Measurements from ENCODE around the gene SCAF4. TPM values are rescaled to one million over a fixed set of nuclear protein-coding genes. Genes with fewer than 3 reads are reported as not detected.

Gene SCAF4
- total and polyA plus RNA-seq, 2 donors (not counting 3 experiments of a cell fraction or from before 2014, with no cell fraction given): 12.2 to 41.2 TPM

DNA sequence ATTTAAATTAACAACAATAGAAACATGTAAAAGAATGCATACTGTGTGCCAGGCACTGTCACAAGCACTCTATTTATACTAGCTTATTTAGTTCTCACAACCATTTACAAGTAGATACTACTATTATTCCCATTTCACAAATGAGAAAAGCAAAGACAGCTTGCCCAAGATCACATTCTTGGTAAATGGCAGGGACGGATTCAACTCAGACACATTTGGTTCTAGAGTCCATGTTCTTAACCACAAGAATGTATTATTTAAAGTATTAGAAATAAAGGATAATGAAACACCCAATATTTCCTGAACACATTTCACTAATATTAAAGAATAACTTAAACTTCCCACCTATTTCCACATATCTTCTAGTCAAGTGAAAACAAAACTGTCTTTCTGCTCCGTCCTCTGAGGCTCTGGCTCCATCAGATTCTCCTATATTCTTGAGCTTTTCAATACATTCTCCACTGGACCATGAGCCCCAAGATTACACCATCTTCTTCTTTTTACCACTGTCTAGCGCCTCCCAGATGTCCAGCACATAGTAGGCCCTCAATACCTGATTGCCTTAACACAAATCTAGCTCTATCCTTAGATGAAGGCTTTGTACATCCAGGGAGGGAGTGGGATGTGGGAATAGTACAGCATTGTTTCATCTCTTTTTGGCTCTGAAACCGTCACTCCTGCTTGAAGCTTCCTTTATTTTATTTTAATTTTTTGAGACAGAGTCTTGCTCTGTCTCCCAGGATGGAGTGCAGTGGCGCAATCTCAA is 43.1 kb downstream of the SCAF4 start:
- Histone ChIP-seq H3K9ac (replicated peaks; ENCODE audit: extremely low read depth, insufficient read depth, low read length) (no peak overlapping the region), H3K9me1 (replicated peaks; ENCODE audit: control insufficient read depth, extremely low read depth, insufficient read depth, low read length) (no peaks in the 10 kb centered on the region), H2AFZ (ENCODE audit: low read depth, low read length) (no peak overlapping the region), H4K20me1 (replicated peaks; ENCODE audit: control insufficient read depth, extremely low read depth, insufficient read depth, low read length) (no peaks in the 10 kb centered on the region), H3K9me3 (replicated peaks; ENCODE audit: control insufficient read depth, insufficient read depth, low read length) (no peaks in the 10 kb centered on the region), H3K4me1 (ENCODE audit: control insufficient read depth, extremely low read depth, insufficient read depth, low read length) (no peaks in the 10 kb centered on the region), H3K79me2 (ENCODE audit: control insufficient read depth, insufficient read depth, low read length) (peaks cover 4% of the 10 kb centered on the region), H3K36me3 (ENCODE audit: control insufficient read depth in 2 of 2, extremely low read depth in 1 of 2, insufficient read depth in 2 of 2, low read length in 2 of 2) (peaks cover 14 to 37% of the 10 kb centered on the region in 2 experiments), H3K4me2 (ENCODE audit: insufficient read depth, low read length) (no peak overlapping the region), H3K27ac (ENCODE audit: insufficient read depth, low read depth, low read length) (no peak overlapping the region), H3K27me3 (ENCODE audit: control insufficient read depth in 2 of 2, insufficient read depth in 2 of 2, low read length in 2 of 2) (no peaks in the 10 kb centered on the region), H3K4me3 (replicated peaks in 1 of 3; ENCODE audit: insufficient read depth in 1 of 3, low read depth in 1 of 3, low read length in 3 of 3) (no peak overlapping the region)
- POLR2A ChIA-PET: no interaction called here
- no TSS peak for BruUV-seq (replicated peaks)
- dilution Hi-C loops (cut with MboI; ENCODE audit: extremely low pct_ligation_motif_present, low sequenced_read_pairs): no loop called here
- intact Hi-C loops (cut with micrococcal nuclease): no loop called here
- CTCF ChIA-PET: interaction anchor here (0.8 to 1.4 kb wide), 3 partner anchors 8 to 27 kb away, joined by 3 read pairs; no protein-coding TSS in a partner anchor
- FAIRE-seq: no peak
- no peak for TF ChIP-seq POLR2AphosphoS5 (IDR thresholded peaks at IDR 0.05; ENCODE audit: insufficient read depth, low read depth, low read length)
- TF ChIP-seq, protein P1, sequence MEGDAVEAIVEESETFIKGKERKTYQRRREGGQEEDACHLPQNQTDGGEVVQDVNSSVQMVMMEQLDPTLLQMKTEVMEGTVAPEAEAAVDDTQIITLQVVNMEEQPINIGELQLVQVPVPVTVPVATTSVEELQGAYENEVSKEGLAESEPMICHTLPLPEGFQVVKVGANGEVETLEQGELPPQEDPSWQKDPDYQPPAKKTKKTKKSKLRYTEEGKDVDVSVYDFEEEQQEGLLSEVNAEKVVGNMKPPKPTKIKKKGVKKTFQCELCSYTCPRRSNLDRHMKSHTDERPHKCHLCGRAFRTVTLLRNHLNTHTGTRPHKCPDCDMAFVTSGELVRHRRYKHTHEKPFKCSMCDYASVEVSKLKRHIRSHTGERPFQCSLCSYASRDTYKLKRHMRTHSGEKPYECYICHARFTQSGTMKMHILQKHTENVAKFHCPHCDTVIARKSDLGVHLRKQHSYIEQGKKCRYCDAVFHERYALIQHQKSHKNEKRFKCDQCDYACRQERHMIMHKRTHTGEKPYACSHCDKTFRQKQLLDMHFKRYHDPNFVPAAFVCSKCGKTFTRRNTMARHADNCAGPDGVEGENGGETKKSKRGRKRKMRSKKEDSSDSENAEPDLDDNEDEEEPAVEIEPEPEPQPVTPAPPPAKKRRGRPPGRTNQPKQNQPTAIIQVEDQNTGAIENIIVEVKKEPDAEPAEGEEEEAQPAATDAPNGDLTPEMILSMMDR (IDR thresholded peaks at IDR 0.05; ENCODE audit: extremely low read depth in 1 of 2, insufficient read depth in 1 of 2, low read depth in 1 of 2, low read length in 2 of 2): no peak
- no peak for TF ChIP-seq JUN (IDR thresholded peaks at IDR 0.05; ENCODE audit: borderline replicate concordance, insufficient read depth, insufficient read length, low read depth)
- TF ChIP-seq GATA2 (IDR thresholded peaks at IDR 0.05; ENCODE audit: insufficient read depth, insufficient read length, low read depth, low read length): no peak
- no peak for TF ChIP-seq MYC (IDR thresholded peaks at IDR 0.05; ENCODE audit: low read depth, low read length)
- TF ChIP-seq POLR2A (IDR thresholded peaks at IDR 0.05; ENCODE audit: low read depth, low read length): no peak
- TF ChIP-seq, protein P2, sequence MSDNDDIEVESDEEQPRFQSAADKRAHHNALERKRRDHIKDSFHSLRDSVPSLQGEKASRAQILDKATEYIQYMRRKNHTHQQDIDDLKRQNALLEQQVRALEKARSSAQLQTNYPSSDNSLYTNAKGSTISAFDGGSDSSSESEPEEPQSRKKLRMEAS (IDR thresholded peaks at IDR 0.05; ENCODE audit: insufficient read depth, insufficient read length): no peak
- no peak for TF ChIP-seq FOS (IDR thresholded peaks at IDR 0.05; ENCODE audit: borderline replicate concordance, insufficient read depth, low read length)
- no peak for TF ChIP-seq EZH2 (IDR thresholded peaks at IDR 0.05; ENCODE audit: borderline replicate concordance, low read depth, low read length, severe bottlenecking)
- no peak for DNase-seq (ENCODE audit: low read depth, low spot score)

Measured in endothelial cell of umbilical vein (primary cell).